VCaP (cell line): Measurements from ENCODE around the gene PKNOX2.

ENCODE experiments used
- H3K27ac ChIP-seq: fragments of 450-650 bp; 2 replicates; pipeline ENCODE4 v1.5.1; 2017
- TF ChIP-seq, protein P1 (sequence below): fragments of 450-650 bp; conservative IDR thresholded peaks from 2 replicates; pipeline ENCODE4 v1.5.1; 2017; ENCODE audit warnings: mild to moderate bottlenecking, moderate library complexity

The PKNOX2 gene

DNA sequence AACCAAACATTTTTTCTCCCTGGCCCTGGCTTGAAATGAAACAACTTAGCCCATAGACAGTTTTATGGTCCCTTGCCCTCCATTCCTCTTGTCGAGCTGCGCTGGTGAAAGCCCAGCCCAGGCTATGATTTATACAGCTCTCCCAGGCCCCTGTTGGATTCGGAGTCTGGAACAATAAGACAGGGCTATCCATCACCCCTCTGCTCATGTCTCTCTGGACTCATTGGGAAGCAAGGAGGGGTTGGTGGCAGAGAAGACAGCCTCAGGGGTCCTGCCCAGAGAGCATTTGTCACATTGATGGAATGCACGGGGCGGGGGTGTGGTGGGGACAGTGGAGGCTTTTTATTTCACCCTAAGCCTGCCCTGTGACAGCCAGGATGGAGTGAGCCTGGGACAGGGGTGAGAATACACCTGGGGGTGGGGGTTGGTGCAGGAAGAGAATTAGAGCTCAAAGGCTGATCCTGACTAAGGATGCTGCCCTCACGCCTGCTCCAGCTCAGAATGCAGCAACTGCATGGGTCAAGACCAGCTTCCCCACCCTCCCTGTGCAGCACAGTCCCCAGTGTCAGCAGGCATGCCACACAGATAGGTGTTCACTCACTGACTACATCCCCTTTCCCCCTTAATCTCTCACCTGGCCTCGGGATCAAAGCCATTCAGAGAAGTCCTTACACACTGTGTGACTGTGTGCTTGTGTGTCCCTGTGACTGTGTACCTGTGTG lies 10.0 kb upstream of the PKNOX2 start:
- H3K27ac ChIP-seq: no peak overlapping the region
- TF ChIP-seq, protein P1, sequence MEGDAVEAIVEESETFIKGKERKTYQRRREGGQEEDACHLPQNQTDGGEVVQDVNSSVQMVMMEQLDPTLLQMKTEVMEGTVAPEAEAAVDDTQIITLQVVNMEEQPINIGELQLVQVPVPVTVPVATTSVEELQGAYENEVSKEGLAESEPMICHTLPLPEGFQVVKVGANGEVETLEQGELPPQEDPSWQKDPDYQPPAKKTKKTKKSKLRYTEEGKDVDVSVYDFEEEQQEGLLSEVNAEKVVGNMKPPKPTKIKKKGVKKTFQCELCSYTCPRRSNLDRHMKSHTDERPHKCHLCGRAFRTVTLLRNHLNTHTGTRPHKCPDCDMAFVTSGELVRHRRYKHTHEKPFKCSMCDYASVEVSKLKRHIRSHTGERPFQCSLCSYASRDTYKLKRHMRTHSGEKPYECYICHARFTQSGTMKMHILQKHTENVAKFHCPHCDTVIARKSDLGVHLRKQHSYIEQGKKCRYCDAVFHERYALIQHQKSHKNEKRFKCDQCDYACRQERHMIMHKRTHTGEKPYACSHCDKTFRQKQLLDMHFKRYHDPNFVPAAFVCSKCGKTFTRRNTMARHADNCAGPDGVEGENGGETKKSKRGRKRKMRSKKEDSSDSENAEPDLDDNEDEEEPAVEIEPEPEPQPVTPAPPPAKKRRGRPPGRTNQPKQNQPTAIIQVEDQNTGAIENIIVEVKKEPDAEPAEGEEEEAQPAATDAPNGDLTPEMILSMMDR: no peak

DNA sequence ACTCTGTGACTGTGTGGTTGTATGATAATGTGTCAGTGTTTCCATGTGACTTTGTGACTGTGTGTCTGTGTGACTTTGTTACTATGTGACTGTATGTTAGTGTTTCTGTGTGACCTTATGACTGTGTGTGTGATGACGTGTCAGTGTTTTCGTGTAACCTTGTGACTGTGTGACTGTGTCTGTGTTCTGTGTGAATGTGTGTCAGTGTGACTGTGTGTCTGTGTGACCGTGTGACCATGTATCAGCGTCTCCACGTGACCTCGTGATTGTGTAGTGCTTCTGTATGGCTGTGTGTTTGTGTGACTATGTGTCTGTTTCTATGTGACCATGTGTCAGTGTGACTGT lies 9.5 kb upstream of the PKNOX2 start:
- TF ChIP-seq, protein P1: no peak
- no peak overlapping the region for H3K27ac ChIP-seq

DNA sequence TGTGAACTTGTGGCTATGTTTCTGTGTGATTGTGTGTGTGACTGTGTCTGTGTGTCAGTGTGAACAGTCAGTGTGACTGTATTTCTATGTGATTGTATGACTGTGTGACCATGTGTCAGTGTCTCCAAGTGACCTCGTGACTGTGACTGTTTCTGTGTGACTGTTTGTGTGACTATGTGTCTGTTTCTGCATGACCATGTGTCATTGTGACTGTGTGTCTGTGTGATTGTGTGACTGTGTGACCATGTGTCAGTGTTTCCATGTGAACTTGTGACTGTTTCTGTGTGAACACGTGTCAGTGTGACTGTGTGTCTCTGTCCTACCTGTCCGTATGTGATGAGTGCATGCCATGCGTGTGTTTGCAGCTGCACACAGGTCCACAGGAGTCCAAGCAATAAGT lies 8.8 kb upstream of the PKNOX2 start:
- no peak overlapping the region for H3K27ac ChIP-seq
- TF ChIP-seq, protein P1: no peak

DNA sequence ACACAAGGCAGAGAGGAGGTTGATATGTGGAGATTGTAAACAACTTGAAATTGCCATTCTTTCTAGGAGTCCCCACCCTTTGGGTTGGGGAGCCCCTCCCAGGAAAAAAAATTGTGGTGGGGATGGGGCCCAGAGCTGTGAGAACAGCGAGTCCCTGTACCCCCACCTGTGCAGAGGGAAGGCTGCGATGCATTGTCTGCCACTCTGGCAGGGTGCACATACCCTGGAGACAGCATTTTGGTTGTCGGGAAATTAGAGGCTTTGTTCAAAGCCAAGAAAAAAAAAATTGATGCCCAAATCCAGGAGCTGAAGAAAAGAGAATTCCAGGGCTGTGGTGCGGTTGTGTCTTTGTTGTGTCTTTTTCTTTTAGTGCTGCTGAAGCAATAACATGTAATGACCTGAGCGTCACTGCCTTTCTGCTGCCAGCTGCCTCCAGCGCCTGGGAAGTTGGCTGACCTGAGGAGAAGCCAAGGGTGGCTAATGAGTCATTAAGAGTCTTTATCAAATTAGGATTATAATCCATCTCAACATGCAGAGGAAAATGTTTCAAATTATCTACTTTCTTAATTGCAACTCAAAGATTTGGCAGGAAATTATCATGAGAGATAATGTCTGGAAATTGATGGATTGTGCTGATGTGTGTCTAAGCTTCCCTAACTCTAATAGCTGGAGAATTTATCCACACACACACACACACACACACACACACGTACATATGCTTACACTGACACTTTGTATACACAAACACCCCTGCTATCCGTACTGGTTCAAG lies 8.0 kb upstream of the PKNOX2 start:
- H3K27ac ChIP-seq: no peak overlapping the region
- TF ChIP-seq, protein P1: no peak

DNA sequence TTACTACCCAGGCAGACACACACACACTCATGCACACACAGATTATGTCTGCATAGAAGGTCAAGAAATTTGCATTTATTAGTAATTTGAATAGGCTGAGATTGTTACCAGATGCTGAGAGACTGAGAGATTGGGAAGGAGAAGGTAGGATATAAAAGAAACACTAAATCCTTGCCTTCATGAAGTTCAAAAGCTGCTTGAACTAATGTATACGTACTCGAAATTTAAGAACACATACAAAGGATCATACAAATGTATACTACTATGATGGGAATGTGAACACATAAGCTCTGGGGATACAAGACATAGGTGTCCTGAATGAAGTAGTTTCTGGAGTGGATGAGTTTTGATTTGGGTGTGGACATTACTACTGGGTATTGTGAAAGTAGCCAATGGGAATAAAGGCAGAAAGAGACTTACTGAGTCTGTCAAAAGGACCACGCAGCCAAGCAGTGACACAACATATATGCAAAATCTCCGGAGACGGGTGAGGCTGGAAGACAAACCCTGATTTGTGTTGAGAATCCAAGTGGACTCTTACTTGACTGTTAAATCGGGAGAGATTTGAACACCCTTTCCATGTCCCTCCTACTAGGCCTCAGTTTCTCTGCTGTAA lies 7.3 kb upstream of the PKNOX2 start:
- no peak overlapping the region for H3K27ac ChIP-seq
- TF ChIP-seq, protein P1: no peak

DNA sequence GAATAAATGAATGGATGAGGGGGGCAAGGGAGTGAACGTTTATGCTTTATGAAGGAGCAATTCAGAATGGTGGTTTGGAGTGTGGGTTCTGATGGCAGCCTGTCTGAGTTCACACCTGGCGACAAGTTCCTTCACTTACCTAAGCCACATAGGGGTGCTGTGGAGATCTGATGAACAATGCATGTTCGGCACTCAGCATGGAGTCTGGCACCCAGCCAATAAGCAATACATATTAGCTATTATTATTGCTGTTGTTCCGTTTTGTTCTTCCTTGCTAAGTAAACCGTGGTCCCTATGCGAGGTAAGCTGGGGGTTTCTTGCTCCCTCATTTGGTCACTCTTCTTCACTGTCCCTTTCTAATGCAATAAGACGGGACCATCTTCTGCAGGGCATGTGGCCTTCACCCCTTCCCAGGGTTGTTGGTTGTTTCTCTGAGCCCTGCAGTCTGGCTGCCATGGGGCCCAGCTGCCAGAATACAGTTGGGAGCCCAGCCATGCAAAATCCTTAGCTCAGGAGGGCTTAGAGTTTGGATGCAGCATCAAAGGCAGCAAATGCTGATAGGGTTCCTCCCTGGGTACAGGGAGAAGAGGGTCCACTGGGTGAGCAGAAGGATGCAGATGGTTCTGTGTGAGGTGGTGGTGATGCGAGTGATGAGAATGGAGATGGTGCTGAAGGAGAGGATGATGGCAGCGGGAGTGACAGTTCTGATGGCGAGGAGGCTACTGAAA lies 6.4 kb upstream of the PKNOX2 start:
- no peak overlapping the region for H3K27ac ChIP-seq
- TF ChIP-seq, protein P1: no peak

DNA sequence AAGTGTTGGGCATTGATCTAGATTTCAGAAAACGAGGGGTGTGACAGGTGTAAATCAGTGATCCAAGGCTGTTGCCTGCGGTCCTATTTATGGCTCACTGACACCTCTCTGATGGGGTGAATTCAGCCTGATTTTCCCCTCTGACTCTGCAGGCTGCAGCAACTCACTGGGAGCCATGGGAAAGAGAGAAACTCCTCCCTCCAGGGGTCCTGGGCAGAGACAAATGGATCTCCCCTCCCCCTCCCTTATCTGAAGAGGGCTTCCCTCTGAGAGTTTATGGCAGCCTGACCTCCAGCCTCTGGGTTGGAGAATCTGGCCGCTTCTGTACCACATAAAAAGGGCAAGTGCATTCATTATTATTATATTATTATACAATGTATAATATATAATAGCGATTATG lies 1.8 kb upstream of the PKNOX2 start:
- no peak overlapping the region for H3K27ac ChIP-seq
- TF ChIP-seq, protein P1: no peak
